ENCODE data around the gene RALGAPA2. TPM values are rescaled to one million over a fixed set of nuclear protein-coding genes. Genes with fewer than 3 reads are reported as not detected.

The RALGAPA2 gene
- total and polyA plus RNA-seq, 2 experiments from 2014 or later: 13.1 to 43.4 TPM

DNA sequence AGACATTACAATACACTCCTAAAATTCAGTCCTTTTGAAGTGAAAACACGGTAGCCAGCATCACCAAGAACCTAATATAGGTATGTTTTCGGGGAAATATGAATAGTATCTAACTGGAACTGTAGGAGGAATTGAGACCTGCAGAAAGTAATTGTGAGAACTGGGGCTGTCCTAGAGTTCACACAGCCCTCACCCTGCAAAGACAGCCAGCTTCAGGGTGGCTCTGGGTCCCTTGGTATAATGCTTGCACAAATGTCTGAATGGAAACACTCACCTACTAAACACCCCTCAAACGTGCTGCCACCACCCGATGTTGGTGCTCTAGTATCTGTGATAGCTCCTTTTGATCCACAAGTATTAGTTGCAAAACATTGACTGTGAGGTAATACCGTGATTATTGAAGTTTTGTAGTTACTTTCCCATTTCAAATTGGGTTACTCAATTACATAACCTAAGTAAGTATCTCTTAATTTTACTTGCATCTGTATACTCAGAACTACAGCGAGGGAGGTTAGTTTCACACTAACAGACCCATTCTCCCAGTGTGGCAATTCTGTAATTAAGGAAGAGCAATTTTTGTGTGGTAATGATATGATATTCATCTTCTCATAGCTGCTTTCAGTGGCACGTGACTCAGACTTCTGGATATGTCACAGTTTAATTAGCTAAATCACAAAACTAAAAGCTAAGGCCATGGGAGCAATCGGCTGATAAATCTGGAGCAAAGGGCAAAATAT is 215.0 kb downstream of the RALGAPA2 start:
- Histone ChIP-seq H3K4me3 (no peak overlapping the region), H3K4me2 (no peak overlapping the region), H3K36me3 (ENCODE audit: insufficient read depth) (0 out of 2 replicates have a peak, but pooled peaks cover 4% of the 10 kb centered on the region), H3F3A (replicated peaks; ENCODE audit: low read depth) (no peaks in the 10 kb centered on the region), H3K79me2 (replicated peaks; ENCODE audit: insufficient read depth) (no peaks in the 10 kb centered on the region), H3K9me2 (ENCODE audit: insufficient read depth) (no peaks in the 10 kb centered on the region), H3K27me3 (ENCODE audit: insufficient read depth) (no peaks in the 10 kb centered on the region), H4K20me1 (replicated peaks; ENCODE audit: insufficient read depth) (no peaks in the 10 kb centered on the region), H2AFZ (no peak overlapping the region), H3K27ac (ENCODE audit: low read depth) (no peak overlapping the region), H3K4me1 (ENCODE audit: insufficient read depth) (peaks cover 23% of the 10 kb centered on the region)
- peaks cover 8% of the 10 kb centered on the region; the same call in 2 of the 3 replicates for H3K36me3 Mint-ChIP-seq (ENCODE audit: low read depth)
- H3K9me3 Mint-ChIP-seq: no peaks in the 10 kb centered on the region
- no peak for TF ChIP-seq EZH2phosphoT487 (IDR thresholded peaks at IDR 0.05; ENCODE audit: unreplicated experiment)
- no peaks in the 10 kb centered on the region for H3K27me3 Mint-ChIP-seq (ENCODE audit: insufficient read depth, low read depth, poor library complexity)
- no peak overlapping the region for H3K4me3 Mint-ChIP-seq
- ATAC-seq (no peak), DNase-seq (ENCODE audit: low spot score) (no peak)
- H3K4me1 Mint-ChIP-seq: peaks cover 16% of the 10 kb centered on the region
- no peak overlapping the region for H3K27ac Mint-ChIP-seq

DNA sequence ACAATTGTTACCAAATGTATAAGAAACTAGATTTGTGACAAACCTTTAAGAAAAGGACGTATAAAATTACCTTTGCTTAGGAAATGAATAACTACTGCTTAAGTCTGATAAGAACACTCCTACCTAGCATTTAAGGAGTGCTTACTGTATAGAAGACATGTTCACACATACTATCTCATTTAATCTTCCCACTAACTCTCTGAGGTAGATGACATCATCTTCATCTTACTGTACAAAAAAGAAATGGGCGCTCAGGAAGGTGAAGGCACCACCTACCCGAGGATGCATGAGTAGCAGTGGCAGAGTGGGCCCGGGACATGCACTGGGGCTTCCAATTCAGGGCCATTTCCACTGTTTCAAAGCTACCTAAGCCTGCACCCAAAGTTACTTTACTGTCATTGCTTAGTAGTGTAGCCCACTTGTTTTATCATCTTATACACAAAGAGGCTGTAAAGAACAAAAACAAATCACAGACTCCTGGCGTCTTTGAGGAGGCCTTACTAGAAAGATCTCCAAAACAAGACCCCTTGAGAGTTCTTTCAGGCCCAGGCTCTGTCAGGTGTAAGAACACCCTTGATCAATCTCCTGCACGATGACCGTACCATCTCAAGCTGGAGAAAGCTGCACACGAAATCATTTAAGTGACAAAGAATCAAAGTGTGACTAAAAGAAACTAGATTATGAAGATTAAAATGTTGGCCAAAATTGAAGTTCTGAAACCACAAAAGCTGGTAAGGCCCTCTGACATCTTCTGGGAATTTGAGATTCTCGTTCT is 216.5 kb downstream of the RALGAPA2 start:
- no peaks in the 10 kb centered on the region for H3K79me2 ChIP-seq (replicated peaks; ENCODE audit: insufficient read depth)
- no peak overlapping the region for H3K4me3 ChIP-seq
- DNase-seq (ENCODE audit: low spot score) (no peak), ATAC-seq (no peak)
- H4K20me1 ChIP-seq (replicated peaks; ENCODE audit: insufficient read depth): no peaks in the 10 kb centered on the region
- Mint-ChIP-seq H3K4me1 (peaks cover 31% of the 10 kb centered on the region), H3K27ac (no peak overlapping the region), H3K4me3 (no peak overlapping the region), H3K27me3 (ENCODE audit: insufficient read depth, low read depth, poor library complexity) (no peaks in the 10 kb centered on the region), H3K9me3 (no peaks in the 10 kb centered on the region), H3K36me3 (ENCODE audit: low read depth) (peaks cover 5% of the 10 kb centered on the region; the same call in 1 of the 3 replicates)
- no peak overlapping the region for H2AFZ ChIP-seq
- H3K4me1 ChIP-seq (ENCODE audit: insufficient read depth): peaks cover 37% of the 10 kb centered on the region
- H3F3A ChIP-seq (replicated peaks; ENCODE audit: low read depth): no peaks in the 10 kb centered on the region
- H3K4me2 ChIP-seq: no peak overlapping the region
- H3K9me2 ChIP-seq (ENCODE audit: insufficient read depth): no peaks in the 10 kb centered on the region
- 0 out of 2 replicates have a peak, but pooled peaks cover 4% of the 10 kb centered on the region for H3K36me3 ChIP-seq (ENCODE audit: insufficient read depth)
- H3K27ac ChIP-seq (ENCODE audit: low read depth): no peak overlapping the region
- H3K27me3 ChIP-seq (ENCODE audit: insufficient read depth): no peaks in the 10 kb centered on the region
- TF ChIP-seq ZNF331 (CRISPR knock-in tag; IDR thresholded peaks at IDR 0.05; ENCODE audit: low read depth) (no peak), EZH2phosphoT487 (IDR thresholded peaks at IDR 0.05; ENCODE audit: unreplicated experiment) (no peak), ZNF462 (CRISPR knock-in tag; IDR thresholded peaks at IDR 0.05) (no peak), ETS1 (IDR thresholded peaks at IDR 0.05) (no peak), CTCF (conservative IDR thresholded peaks at IDR 0.05; ENCODE audit: low read depth in 2 of 2) (no peak)
